ENCODE results near the gene CPNE1.

DNA sequence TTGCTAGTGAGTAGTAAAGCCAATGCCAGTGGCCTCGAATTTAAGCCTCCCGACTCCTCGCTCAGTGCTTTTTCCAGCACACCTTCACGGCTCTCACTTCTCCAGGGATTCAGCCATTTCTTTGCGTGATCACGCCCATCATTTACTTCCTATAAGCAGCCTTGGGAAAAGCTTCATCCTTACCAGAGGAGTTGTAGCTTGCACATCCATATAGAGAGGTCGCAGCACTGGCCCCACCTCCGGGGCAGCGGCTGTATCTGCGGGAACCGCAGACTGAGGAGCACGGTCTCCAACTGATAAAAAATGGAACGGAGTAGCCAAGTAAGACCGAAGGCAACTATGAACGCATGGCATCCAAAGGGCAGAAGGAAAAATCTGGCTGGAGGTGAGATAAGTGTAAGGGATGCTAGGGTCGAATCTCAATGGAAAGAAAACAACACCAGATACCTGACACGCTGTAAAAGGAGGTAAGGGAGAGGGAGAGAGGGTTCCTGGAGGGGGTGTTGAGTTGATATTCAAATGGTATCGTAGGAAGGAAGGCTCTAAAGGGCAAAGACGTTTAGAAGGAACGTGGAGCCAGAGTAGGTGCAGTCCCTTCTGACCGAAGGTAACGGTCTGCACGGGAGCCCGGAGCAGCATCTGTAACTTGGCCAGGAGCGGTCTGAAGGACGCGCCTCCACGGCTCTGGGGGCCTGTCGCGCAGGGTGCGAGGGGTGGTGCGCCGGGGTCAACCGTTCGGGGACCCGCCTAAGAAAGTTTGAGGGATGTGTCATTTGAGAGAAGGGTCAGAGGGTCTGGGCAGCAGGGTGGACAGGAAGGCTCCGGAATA, 33.8 kb upstream of the CPNE1 start:
- TF ChIP-seq, protein P1, sequence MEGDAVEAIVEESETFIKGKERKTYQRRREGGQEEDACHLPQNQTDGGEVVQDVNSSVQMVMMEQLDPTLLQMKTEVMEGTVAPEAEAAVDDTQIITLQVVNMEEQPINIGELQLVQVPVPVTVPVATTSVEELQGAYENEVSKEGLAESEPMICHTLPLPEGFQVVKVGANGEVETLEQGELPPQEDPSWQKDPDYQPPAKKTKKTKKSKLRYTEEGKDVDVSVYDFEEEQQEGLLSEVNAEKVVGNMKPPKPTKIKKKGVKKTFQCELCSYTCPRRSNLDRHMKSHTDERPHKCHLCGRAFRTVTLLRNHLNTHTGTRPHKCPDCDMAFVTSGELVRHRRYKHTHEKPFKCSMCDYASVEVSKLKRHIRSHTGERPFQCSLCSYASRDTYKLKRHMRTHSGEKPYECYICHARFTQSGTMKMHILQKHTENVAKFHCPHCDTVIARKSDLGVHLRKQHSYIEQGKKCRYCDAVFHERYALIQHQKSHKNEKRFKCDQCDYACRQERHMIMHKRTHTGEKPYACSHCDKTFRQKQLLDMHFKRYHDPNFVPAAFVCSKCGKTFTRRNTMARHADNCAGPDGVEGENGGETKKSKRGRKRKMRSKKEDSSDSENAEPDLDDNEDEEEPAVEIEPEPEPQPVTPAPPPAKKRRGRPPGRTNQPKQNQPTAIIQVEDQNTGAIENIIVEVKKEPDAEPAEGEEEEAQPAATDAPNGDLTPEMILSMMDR (IDR thresholded peaks at IDR 0.05; ENCODE audit: low read depth, low read length): no peak
- no peak for TF ChIP-seq EZH2phosphoT487 (IDR thresholded peaks at IDR 0.05; ENCODE audit: low read depth)
